ENCODE measurements around the gene DAB2IP.

The DAB2IP gene

DNA sequence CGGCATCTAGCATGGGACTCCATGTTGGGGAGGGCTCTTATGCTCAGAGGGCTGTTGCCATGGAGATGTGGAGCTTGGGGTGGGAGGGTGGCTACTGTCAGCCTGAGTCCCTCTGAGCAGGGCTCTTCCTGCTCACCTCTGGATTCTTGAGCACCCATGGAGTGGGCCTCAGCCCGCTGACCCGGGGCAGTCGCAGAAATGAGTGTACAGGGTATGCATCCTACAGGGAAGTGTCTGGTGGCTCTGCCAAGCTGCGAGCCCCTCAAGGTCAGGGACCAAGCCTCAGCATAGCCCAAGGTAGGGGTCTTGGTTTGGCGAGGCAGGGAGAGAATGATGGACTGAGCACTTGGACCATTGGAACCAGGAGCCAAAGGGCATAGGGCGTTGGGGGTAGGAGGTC, 104.1 kb downstream of the DAB2IP start:
- TF ChIP-seq, protein P1, sequence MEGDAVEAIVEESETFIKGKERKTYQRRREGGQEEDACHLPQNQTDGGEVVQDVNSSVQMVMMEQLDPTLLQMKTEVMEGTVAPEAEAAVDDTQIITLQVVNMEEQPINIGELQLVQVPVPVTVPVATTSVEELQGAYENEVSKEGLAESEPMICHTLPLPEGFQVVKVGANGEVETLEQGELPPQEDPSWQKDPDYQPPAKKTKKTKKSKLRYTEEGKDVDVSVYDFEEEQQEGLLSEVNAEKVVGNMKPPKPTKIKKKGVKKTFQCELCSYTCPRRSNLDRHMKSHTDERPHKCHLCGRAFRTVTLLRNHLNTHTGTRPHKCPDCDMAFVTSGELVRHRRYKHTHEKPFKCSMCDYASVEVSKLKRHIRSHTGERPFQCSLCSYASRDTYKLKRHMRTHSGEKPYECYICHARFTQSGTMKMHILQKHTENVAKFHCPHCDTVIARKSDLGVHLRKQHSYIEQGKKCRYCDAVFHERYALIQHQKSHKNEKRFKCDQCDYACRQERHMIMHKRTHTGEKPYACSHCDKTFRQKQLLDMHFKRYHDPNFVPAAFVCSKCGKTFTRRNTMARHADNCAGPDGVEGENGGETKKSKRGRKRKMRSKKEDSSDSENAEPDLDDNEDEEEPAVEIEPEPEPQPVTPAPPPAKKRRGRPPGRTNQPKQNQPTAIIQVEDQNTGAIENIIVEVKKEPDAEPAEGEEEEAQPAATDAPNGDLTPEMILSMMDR (conservative IDR thresholded peaks at IDR 0.05; ENCODE audit: low read length) = no peak
- no peak for TF ChIP-seq EZH2phosphoT487 (IDR thresholded peaks at IDR 0.05; ENCODE audit: borderline replicate concordance)
- H3K27me3 ChIP-seq (ENCODE audit: insufficient read depth, low read length, poor library complexity, severe bottlenecking) = no peaks in the 10 kb centered on the region
- H3K9me2 ChIP-seq (replicated peaks; ENCODE audit: low read depth, low read length) = no peaks in the 10 kb centered on the region
- H3K4me3 ChIP-seq (ENCODE audit: low read length, poor library complexity, severe bottlenecking) = no peak overlapping the region
- H4K20me1 ChIP-seq (ENCODE audit: insufficient read depth, low read length, poor library complexity, severe bottlenecking) = no peaks in the 10 kb centered on the region
- H3K79me2 ChIP-seq (ENCODE audit: insufficient read depth, low read length) = peaks cover 33% of the 10 kb centered on the region; the same call in 1 of the 2 replicates
- H2AFZ ChIP-seq (ENCODE audit: low read length) = no peak overlapping the region
- H3K9me3 ChIP-seq (ENCODE audit: insufficient read depth, low read depth, low read length) = no peaks in the 10 kb centered on the region
- H3K4me1 ChIP-seq (ENCODE audit: insufficient read depth, low read length, poor library complexity, severe bottlenecking) = no peaks in the 10 kb centered on the region
- H3K4me2 ChIP-seq (ENCODE audit: low read depth, low read length, poor library complexity, severe bottlenecking) = no peak overlapping the region
- H3F3A ChIP-seq (ENCODE audit: low read depth) = no peaks in the 10 kb centered on the region
- H3K9ac ChIP-seq (ENCODE audit: low read depth, low read length, poor library complexity, severe bottlenecking) = no peak overlapping the region
- peaks cover 33% of the 10 kb centered on the region; the same call in 1 of the 2 replicates for H3K36me3 ChIP-seq (ENCODE audit: insufficient read depth, low read length)

GRCh38 chr9:121756474-121757280, 105.2 kb downstream of the DAB2IP start:
- H3K27me3 ChIP-seq (ENCODE audit: insufficient read depth, low read length, poor library complexity, severe bottlenecking) = no peaks in the 10 kb centered on the region
- no peak overlapping the region for H2AFZ ChIP-seq (ENCODE audit: low read length)
- H3F3A ChIP-seq (ENCODE audit: low read depth) = no peaks in the 10 kb centered on the region
- no peaks in the 10 kb centered on the region for H3K9me2 ChIP-seq (replicated peaks; ENCODE audit: low read depth, low read length)
- TF ChIP-seq, protein P1 (conservative IDR thresholded peaks at IDR 0.05; ENCODE audit: low read length) = no peak
- no peak for TF ChIP-seq EZH2phosphoT487 (IDR thresholded peaks at IDR 0.05; ENCODE audit: borderline replicate concordance)
- peaks cover 23% of the 10 kb centered on the region; the same call in 1 of the 2 replicates for H3K79me2 ChIP-seq (ENCODE audit: insufficient read depth, low read length)
- H3K9me3 ChIP-seq (ENCODE audit: insufficient read depth, low read depth, low read length) = no peaks in the 10 kb centered on the region
- H3K36me3 ChIP-seq (ENCODE audit: insufficient read depth, low read length) = peaks cover 43% of the 10 kb centered on the region; the same call in 1 of the 2 replicates
- H3K4me1 ChIP-seq (ENCODE audit: insufficient read depth, low read length, poor library complexity, severe bottlenecking) = no peaks in the 10 kb centered on the region
- no peak overlapping the region for H3K4me2 ChIP-seq (ENCODE audit: low read depth, low read length, poor library complexity, severe bottlenecking)
- H3K9ac ChIP-seq (ENCODE audit: low read depth, low read length, poor library complexity, severe bottlenecking) = no peak overlapping the region
- H4K20me1 ChIP-seq (ENCODE audit: insufficient read depth, low read length, poor library complexity, severe bottlenecking) = no peaks in the 10 kb centered on the region
- H3K4me3 ChIP-seq (ENCODE audit: low read length, poor library complexity, severe bottlenecking) = no peak overlapping the region

- Histone ChIP-seq H4K20me1 (ENCODE audit: insufficient read depth, low read length, poor library complexity, severe bottlenecking) (no peaks in the 10 kb centered on the region), H3K79me2 (ENCODE audit: insufficient read depth, low read length) (peaks cover 20% of the 10 kb centered on the region; the same call in 1 of the 2 replicates), H3K36me3 (ENCODE audit: insufficient read depth, low read length) (peaks cover 43% of the 10 kb centered on the region; the same call in 1 of the 2 replicates), H3K9me3 (ENCODE audit: insufficient read depth, low read depth, low read length) (no peaks in the 10 kb centered on the region), H3K9me2 (replicated peaks; ENCODE audit: low read depth, low read length) (no peaks in the 10 kb centered on the region), H3K27me3 (ENCODE audit: insufficient read depth, low read length, poor library complexity, severe bottlenecking) (no peaks in the 10 kb centered on the region), H3K4me3 (ENCODE audit: low read length, poor library complexity, severe bottlenecking) (no peak overlapping the region), H3K4me1 (ENCODE audit: insufficient read depth, low read length, poor library complexity, severe bottlenecking) (no peaks in the 10 kb centered on the region), H3F3A (ENCODE audit: low read depth) (no peaks in the 10 kb centered on the region), H3K4me2 (ENCODE audit: low read depth, low read length, poor library complexity, severe bottlenecking) (no peak overlapping the region), H3K9ac (ENCODE audit: low read depth, low read length, poor library complexity, severe bottlenecking) (no peak overlapping the region), H2AFZ (ENCODE audit: low read length) (no peak overlapping the region)
- no peak for TF ChIP-seq EZH2phosphoT487 (IDR thresholded peaks at IDR 0.05; ENCODE audit: borderline replicate concordance)
- TF ChIP-seq, protein P1 (conservative IDR thresholded peaks at IDR 0.05; ENCODE audit: low read length) = no peak
These were observed 105.8 kb downstream of the DAB2IP start for GRCh38 chr9:121757281-121757585.
